Adrenal gland (tissue), 12 donors: ENCODE results near the gene AUTS2. TPM values are rescaled to one million over a fixed set of nuclear protein-coding genes. Genes with fewer than 3 reads are reported as not detected.

Source experiments
- DNase-seq, 7 donors: peaks; one replicate each; pipeline ENCODE4 v3.0.0-alpha.2; 2019 to 2020
- H3K27ac ChIP-seq, 5 donors: fragments of 200-600 bp; sonication (generic) in 4 of 5; 1 replicate in 3 of 5; 2 replicates in 2 of 5; pipeline versions ENCODE4 v1.5.1 to v1.8.0; 2016 to 2020; ENCODE audit warnings: mild to moderate bottlenecking in 1 of 5
- H3K27me3 ChIP-seq: fragments of 200-600 bp; 2 replicates; pipeline ENCODE4 v1.8.0; 2021
- H3K36me3 ChIP-seq, 2 donors: fragments of 200-600 bp; replicated peaks in 1 of 2; 1 replicate in 1 of 2; 2 replicates in 1 of 2; pipeline versions ENCODE4 v1.5.1 to v1.8.0; 2018 to 2022
- H3K4me1 ChIP-seq, 2 donors: fragments of 200-600 bp; replicated peaks in 1 of 2; 1 replicate in 1 of 2; 2 replicates in 1 of 2; pipeline versions ENCODE4 v1.5.1 to v1.8.0; 2018 to 2021
- H3K4me3 ChIP-seq, 4 donors: fragments of 200-600 bp; sonication (generic) in 3 of 4; one replicate each; pipeline ENCODE4 v1.5.1; 2016 to 2018
- H3K9me3 ChIP-seq, 3 donors: fragments of 200-600 bp; sonication (generic) in 1 of 3; replicated peaks in 1 of 3; 1 replicate in 2 of 3; 2 replicates in 1 of 3; pipeline versions ENCODE4 v1.5.1 to v1.8.0; 2016 to 2021
- POLR2A ChIP-seq, 2 donors: fragments of 450-650 bp; IDR thresholded peaks; one replicate each; pipeline ENCODE4 v1.6.1; 2017; ENCODE audit warnings: antibody characterized with exemption in 2 of 2, mild to moderate bottlenecking in 2 of 2, moderate library complexity in 1 of 2
- WGBS, 4 donors: extraction: QIAGEN DNeasy Blood & Tissue Kit in 2 of 4; methylation state at CpG; one replicate each; pipeline versions ENCODE4 v1.1.5 to v1.1.7; 2013 to 2017; 5-methylcytosine and 5-hydroxymethylcytosine counted together
- intact Hi-C, 2 donors: fragments of 100-400 bp; cut with DNase I; formaldehyde crosslinking; loops; one replicate each; pipeline versions ENCODE4 v1.14.1 to v1.15.0; 2022 to 2023
- polyA plus RNA-seq, 3 donors: library from polyadenylated mRNA; stranded (reverse); fragments of 200-250 nt in 2 of 3; fragments of 350-450 nt in 1 of 3; fragmentation: Illumina TruSeq in 1 of 3; extraction: RNeasy Lipid Tissue Mini Kit (QIAGEN cat#74804) in 1 of 3; gene quantifications; one replicate each; pipeline ENCODE4 v1.2.3, GENCODE V29; 2013 to 2014
- total RNA-seq, 9 donors: library from RNA; depleted of rRNA in 4 of 9; stranded (reverse); fragments of >200 nt in 4 of 9; fragments of 120-200 nt in 1 of 9; fragmentation: NEBNext Ultra II Directional in 1 of 9; extraction: Animal tissue kit (Norgen Biotek cat#: 25700) in 1 of 9; gene quantifications; one replicate each; pipeline versions ENCODE4 v1.1.0 to v1.2.4, GENCODE V29; 2013 to 2023
- TF ChIP-seq, protein P1 (sequence below), 6 experiments: fragments of 450-650 bp in 4 of 6; fragments of 200-600 bp in 2 of 6; sonication (generic) in 1 of 6; IDR thresholded peaks; 1 replicate in 5 of 6; 2 replicates in 1 of 6; pipeline versions ENCODE4 v1.5.1 to v1.8.0; 2016 to 2021; ENCODE audit warnings: antibody characterized with exemption in 6 of 6, mild to moderate bottlenecking in 2 of 6, moderate library complexity in 1 of 6
- donor health status: healthy with polysubstance abuse.
- donor health status: Bipolar disorder and iron deficiency.
- donor health status: DM: yes; HTN: yes; CAD: no.
- donor health status: DM: no; HTN: no; CAD: no.
- donor health status: DM: no; HTN: no; CAD: no.
- donor health status: DM: yes; HTN: yes; CAD: no.

The AUTS2 gene
- total and polyA plus RNA-seq, 12 donors, result 6.4 to 44.0 (median 15.2) TPM

DNA sequence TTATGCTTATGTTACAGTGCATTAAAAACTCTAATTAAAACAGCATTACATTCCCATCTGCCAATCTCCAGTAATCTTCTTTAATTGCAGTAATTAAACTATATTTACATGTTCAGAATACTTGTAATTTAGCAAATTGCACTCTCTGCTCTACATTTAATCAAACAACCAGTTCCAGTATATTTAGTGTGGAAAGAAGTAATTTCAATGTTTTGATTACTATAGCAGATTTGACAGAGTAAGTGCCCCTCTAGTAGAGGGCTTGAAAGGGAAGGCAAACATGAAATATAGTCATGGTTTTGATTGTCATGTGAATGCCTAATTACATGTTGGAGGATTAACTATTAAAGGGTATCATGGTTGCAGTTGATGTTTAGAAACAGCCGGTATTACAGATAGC is 739.7 kb downstream of the AUTS2 start:
- H3K36me3 ChIP-seq, result no peaks in the 10 kb centered on the region
- no peak overlapping the region for H3K4me3 ChIP-seq
- H3K27ac ChIP-seq, result no peak overlapping the region
- 89 to 100% (median 96%) methylated on average over 1 of the region's 1 CpG for WGBS, 4 donors
- no peaks in the 10 kb centered on the region for H3K4me1 ChIP-seq
- intact Hi-C loops, result no loop called here
- no peak for DNase-seq
- no peaks in the 10 kb centered on the region for H3K27me3 ChIP-seq
- TF ChIP-seq POLR2A (IDR thresholded peaks at IDR 0.05), result no peak
- TF ChIP-seq, protein P1, sequence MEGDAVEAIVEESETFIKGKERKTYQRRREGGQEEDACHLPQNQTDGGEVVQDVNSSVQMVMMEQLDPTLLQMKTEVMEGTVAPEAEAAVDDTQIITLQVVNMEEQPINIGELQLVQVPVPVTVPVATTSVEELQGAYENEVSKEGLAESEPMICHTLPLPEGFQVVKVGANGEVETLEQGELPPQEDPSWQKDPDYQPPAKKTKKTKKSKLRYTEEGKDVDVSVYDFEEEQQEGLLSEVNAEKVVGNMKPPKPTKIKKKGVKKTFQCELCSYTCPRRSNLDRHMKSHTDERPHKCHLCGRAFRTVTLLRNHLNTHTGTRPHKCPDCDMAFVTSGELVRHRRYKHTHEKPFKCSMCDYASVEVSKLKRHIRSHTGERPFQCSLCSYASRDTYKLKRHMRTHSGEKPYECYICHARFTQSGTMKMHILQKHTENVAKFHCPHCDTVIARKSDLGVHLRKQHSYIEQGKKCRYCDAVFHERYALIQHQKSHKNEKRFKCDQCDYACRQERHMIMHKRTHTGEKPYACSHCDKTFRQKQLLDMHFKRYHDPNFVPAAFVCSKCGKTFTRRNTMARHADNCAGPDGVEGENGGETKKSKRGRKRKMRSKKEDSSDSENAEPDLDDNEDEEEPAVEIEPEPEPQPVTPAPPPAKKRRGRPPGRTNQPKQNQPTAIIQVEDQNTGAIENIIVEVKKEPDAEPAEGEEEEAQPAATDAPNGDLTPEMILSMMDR (IDR thresholded peaks at IDR 0.05), result no peak
- H3K9me3 ChIP-seq, result no peaks in the 10 kb centered on the region

DNA sequence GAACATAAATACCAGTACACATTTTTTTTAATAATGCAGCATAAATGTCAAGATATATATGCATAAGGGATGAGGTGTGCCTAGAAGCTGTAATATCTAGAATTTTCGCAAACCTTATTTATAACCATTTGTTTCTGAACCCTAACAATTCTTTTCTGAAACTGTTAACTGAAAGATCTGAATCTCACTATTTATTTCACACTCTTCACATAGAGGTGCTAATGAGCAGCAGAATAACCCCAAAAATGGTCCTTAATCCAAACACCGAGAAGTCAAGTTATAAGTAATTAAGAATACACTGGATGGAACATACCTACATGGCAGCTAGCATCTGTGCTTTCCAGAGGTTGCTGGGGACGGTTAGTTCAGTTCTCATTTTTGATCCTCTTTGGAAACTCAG is 742.0 kb downstream of the AUTS2 start:
- WGBS, 4 donors, result 94 to 96% (median 95%) methylated on average over 3 of the region's 3 CpGs
- no peak for TF ChIP-seq POLR2A (IDR thresholded peaks at IDR 0.05)
- TF ChIP-seq, protein P1 (IDR thresholded peaks at IDR 0.05), result no peak
- no peak for DNase-seq
- Histone ChIP-seq H3K9me3 (no peaks in the 10 kb centered on the region), H3K27ac (no peak overlapping the region), H3K4me1 (no peaks in the 10 kb centered on the region), H3K27me3 (no peaks in the 10 kb centered on the region), H3K4me3 (no peak overlapping the region), H3K36me3 (no peaks in the 10 kb centered on the region)
- intact Hi-C loops, result no loop called here

- H3K27me3 ChIP-seq, result no peaks in the 10 kb centered on the region
- DNase-seq, result no peak
- no peaks in the 10 kb centered on the region for H3K4me1 ChIP-seq
- no peak overlapping the region for H3K27ac ChIP-seq
- no peaks in the 10 kb centered on the region for H3K36me3 ChIP-seq
- 92 to 98% (median 97%) methylated on average over 2 of the region's 2 CpGs for WGBS, 4 donors
- intact Hi-C loops, result no loop called here
- TF ChIP-seq, protein P1 (IDR thresholded peaks at IDR 0.05), result no peak
- TF ChIP-seq POLR2A (IDR thresholded peaks at IDR 0.05), result no peak
- no peak overlapping the region for H3K4me3 ChIP-seq
- no peaks in the 10 kb centered on the region for H3K9me3 ChIP-seq
Measured at GRCh38 chr7:70341446-70341845, 743.2 kb downstream of the AUTS2 start.

DNA sequence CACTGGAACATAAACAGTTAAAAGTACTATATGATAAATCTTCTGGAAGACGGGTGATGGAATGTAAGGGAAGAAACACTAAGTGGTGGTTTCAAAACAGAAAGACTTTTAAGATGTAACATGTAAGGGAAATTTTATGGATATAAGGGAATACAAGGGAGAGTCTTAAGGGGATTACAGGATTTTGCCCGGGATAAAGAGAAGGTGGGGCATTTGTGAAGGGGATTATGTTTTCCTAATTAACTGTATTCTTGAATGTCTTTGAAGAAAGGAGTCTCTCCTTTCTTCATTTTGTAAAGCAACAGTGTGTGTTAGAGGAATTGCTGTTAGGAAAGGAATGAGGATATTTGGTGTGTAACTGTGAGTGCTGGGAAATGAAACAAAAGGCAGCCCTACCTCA is 745.2 kb downstream of the AUTS2 start:
- Histone ChIP-seq H3K9me3 (no peaks in the 10 kb centered on the region), H3K27me3 (no peaks in the 10 kb centered on the region), H3K27ac (no peak overlapping the region), H3K36me3 (no peaks in the 10 kb centered on the region), H3K4me1 (no peaks in the 10 kb centered on the region), H3K4me3 (no peak overlapping the region)
- WGBS, 4 donors, result 76 to 89% (median 82%) methylated on average over 2 of the region's 2 CpGs
- TF ChIP-seq, protein P1 (IDR thresholded peaks at IDR 0.05), result no peak
- no peak for TF ChIP-seq POLR2A (IDR thresholded peaks at IDR 0.05)
- no peak for DNase-seq
- intact Hi-C loops, result no loop called here
